Panc1 (cell line): ENCODE measurements around the gene ANO9. TPM values are rescaled to one million over a fixed set of nuclear protein-coding genes. Genes with fewer than 3 reads are reported as not detected.

ENCODE experiments used
- ATAC-seq: fragments of 200-7000 bp; cut with Tn5 transposase; 2 replicates; pipeline ENCODE4 v1.9.1; 2020; ENCODE audit warnings: mild to moderate bottlenecking, moderate library complexity
- BruUV-seq: library from RNA; stranded (reverse); fragments of 400-500 nt; replicated peaks from 2 replicates; lab custom pipeline; 2021; lab: Mats Ljungman, UMichigan
- CTCF ChIA-PET: fragments of 300-600 bp; sonication (Branson Sonifier 250); formaldehyde crosslinking; loops from one replicate; lab custom pipeline; 2022; ENCODE audit warnings: antibody characterized with exemption; lab: Charles Lee
- POLR2A ChIA-PET: fragments of 300-600 bp; sonication (Branson Sonifier 250); formaldehyde crosslinking; loops from one replicate; lab custom pipeline; 2022; ENCODE audit warnings: antibody characterized with exemption; lab: Charles Lee
- DNase-seq: peaks from one replicate; pipeline ENCODE4 v3.0.0-alpha.2; 2010; ENCODE audit warnings: low read depth, low spot score
- H3K27ac ChIP-seq: 2 replicates; pipeline ENCODE4 v1.5.1; 2011; ENCODE audit warnings: mild to moderate bottlenecking, low read length, inconsistent platforms
- H3K27me3 ChIP-seq: fragments of 200-500 bp; sonication (Bioruptor generic); 2 replicates; pipeline ENCODE4 v1.6.0; 2014; ENCODE audit warnings: low read length, inconsistent platforms; ENCODE audit not compliant: control insufficient read depth, insufficient read depth
- H3K36me3 ChIP-seq: fragments of 200-500 bp; sonication (Bioruptor generic); 2 replicates; pipeline ENCODE4 v1.5.1; 2014; ENCODE audit warnings: inconsistent platforms, mild to moderate bottlenecking, low read length, moderate library complexity; ENCODE audit not compliant: control insufficient read depth, insufficient read depth
- H3K4me1 ChIP-seq: 2 replicates; pipeline ENCODE4 v1.5.1; 2011; ENCODE audit warnings: inconsistent platforms, mild to moderate bottlenecking, low read length, moderate library complexity; ENCODE audit not compliant: control insufficient read depth, insufficient read depth
- H3K4me3 ChIP-seq, 2 experiments: 2 replicates each; pipeline ENCODE4 v1.5.1; 2011 to 2012; ENCODE audit warnings: low read depth in 2 of 2, low read length in 2 of 2, mild to moderate bottlenecking in 2 of 2, inconsistent platforms in 1 of 2, moderate library complexity in 1 of 2
- H3K9me3 ChIP-seq: fragments of 200-500 bp; sonication (Bioruptor generic); 2 replicates; pipeline ENCODE4 v1.5.1; 2014; ENCODE audit warnings: low read depth, mild to moderate bottlenecking, inconsistent platforms, low read length, moderate library complexity; ENCODE audit not compliant: control insufficient read depth, insufficient read depth
- POLR2AphosphoS5 ChIP-seq: IDR thresholded peaks from 2 replicates; pipeline ENCODE4 v1.6.1; 2012; ENCODE audit warnings: mild to moderate bottlenecking, low read depth, low read length, moderate library complexity
- REST ChIP-seq, 2 experiments: IDR thresholded peaks; 2 replicates each; pipeline ENCODE4 v1.6.1; 2011 to 2012; ENCODE audit warnings: low read depth in 2 of 2, control low read depth in 1 of 2, low read length in 1 of 2, mild to moderate bottlenecking in 1 of 2, moderate library complexity in 1 of 2; ENCODE audit not compliant: insufficient read depth in 1 of 2
- SIN3A ChIP-seq: IDR thresholded peaks from 2 replicates; pipeline ENCODE4 v1.6.1; 2012; ENCODE audit warnings: low read depth, mild to moderate bottlenecking, low read length, moderate library complexity, borderline replicate concordance; ENCODE audit not compliant: insufficient read depth
- TCF7L2 ChIP-seq: IDR thresholded peaks from 2 replicates; pipeline ENCODE4 v1.6.1; 2011; ENCODE audit warnings: mild to moderate bottlenecking, low read depth, low read length, inconsistent platforms
- in situ Hi-C: cut with HindIII; loops from 2 replicates; pipeline ENCODE4 v1.10.0; 2016; ENCODE audit warnings: low sequenced_read_pairs, low pct_unique_long_range_greater_than_20kb
- intact Hi-C: fragments of 100-400 bp; cut with micrococcal nuclease; formaldehyde crosslinking; loops from one replicate; pipeline ENCODE4 v1.10.0; 2022; ENCODE audit not compliant: unreplicated experiment
- total RNA-seq: library from RNA; stranded (reverse); gene quantifications from one replicate; pipeline ENCODE4 v1.2.1, GENCODE V29; 2021; ENCODE audit not compliant: unreplicated experiment
- TF ChIP-seq, protein P1 (sequence below): fragments of 450-650 bp; IDR thresholded peaks from 2 replicates; pipeline ENCODE4 v1.5.1; 2017; ENCODE audit warnings: mild to moderate bottlenecking

Gene ANO9
- total RNA-seq, 1 experiment from 2014 or later = 61.4 TPM

DNA sequence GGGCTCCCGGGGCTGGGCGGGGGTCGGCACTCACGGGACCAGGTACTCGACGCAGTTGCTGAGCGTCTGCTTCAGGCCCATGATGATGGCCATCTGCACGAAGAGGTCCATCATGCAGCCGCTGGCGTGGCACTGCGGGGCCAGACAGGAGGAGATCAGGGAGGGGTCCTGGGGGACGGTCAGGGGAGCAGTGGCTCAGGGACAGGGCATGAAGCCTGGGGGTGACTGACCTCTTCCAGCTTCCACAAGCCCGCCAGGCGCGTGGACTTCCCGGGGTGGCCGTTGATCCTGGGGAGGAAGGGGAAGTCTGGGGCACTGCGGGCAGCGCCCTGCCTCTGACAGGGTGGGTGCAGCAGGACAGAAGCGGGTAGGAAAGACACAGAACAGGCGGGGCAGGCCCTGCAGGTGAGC, 20.9 kb downstream of the ANO9 start:
- TF ChIP-seq SIN3A (no peak), POLR2AphosphoS5 (no peak), TCF7L2 (no peak), REST (IDR thresholded peaks at IDR 0.05; ENCODE audit: insufficient read depth in 1 of 2, low read depth in 2 of 2, low read length in 1 of 2) (no peak)
- TF ChIP-seq, protein P1, sequence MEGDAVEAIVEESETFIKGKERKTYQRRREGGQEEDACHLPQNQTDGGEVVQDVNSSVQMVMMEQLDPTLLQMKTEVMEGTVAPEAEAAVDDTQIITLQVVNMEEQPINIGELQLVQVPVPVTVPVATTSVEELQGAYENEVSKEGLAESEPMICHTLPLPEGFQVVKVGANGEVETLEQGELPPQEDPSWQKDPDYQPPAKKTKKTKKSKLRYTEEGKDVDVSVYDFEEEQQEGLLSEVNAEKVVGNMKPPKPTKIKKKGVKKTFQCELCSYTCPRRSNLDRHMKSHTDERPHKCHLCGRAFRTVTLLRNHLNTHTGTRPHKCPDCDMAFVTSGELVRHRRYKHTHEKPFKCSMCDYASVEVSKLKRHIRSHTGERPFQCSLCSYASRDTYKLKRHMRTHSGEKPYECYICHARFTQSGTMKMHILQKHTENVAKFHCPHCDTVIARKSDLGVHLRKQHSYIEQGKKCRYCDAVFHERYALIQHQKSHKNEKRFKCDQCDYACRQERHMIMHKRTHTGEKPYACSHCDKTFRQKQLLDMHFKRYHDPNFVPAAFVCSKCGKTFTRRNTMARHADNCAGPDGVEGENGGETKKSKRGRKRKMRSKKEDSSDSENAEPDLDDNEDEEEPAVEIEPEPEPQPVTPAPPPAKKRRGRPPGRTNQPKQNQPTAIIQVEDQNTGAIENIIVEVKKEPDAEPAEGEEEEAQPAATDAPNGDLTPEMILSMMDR = no peak
- intact Hi-C loops (no loop called here), in situ Hi-C loops (no loop called here)
- Histone ChIP-seq H3K9me3 (no peaks in the 10 kb centered on the region), H3K4me3 (no peak overlapping the region), H3K36me3 (no peaks in the 10 kb centered on the region), H3K4me1 (peaks cover 16% of the 10 kb centered on the region), H3K27ac (no peak overlapping the region), H3K27me3 (no peaks in the 10 kb centered on the region)
- CTCF ChIA-PET = no interaction called here
- ATAC-seq (no peak), DNase-seq (no peak)
- POLR2A ChIA-PET = no interaction called here
- no TSS peak for BruUV-seq

DNA sequence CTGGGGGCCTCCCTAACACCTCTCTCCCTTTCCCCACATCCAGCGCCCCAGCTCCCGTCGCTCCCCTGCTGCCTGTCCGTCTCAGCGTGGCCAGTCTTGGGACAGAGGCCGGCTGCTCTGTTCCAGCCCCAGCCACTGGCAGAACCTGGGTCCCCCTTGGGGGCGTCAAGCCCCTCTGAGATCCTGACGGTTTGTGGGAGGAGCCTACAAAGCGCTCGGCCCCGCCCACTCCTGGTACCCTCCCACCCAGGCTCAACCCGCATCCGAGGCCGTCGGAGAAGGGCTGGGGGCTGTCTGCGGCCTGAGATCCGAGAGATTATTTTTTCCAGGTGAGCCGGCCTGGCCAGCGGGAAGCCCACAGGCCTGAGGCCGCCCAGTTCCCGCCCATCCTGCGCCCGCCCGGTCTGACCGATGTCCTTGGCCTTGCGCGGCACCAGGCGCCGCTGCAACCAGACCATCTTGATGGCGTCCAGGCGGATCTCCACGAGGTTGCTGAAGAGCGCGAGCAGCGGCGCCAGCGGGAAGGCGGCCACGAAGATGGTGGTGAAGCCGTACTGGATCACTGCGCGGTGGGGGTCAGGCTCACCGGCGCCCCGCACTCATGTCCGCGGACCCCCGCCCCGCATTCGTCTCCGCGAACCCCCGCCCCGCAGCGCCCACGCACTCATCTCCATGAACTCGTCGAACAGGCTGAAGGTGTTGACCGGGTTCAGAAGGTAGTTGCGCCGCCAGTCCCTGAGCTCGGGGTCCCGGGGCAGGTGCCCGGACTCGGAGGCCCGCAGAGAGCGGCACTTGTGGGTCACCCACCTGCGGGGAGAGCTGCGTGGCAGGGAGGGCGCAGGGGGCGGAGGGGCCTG, 21.5 kb downstream of the ANO9 start:
- in situ Hi-C loops = no loop called here
- Histone ChIP-seq H3K27ac (no peak overlapping the region), H3K4me3 (no peak overlapping the region), H3K4me1 (peaks cover 22% of the 10 kb centered on the region), H3K36me3 (no peaks in the 10 kb centered on the region), H3K9me3 (no peaks in the 10 kb centered on the region), H3K27me3 (no peaks in the 10 kb centered on the region)
- intact Hi-C loops = no loop called here
- BruUV-seq = no TSS peak
- TF ChIP-seq, protein P1 = no peak
- no peak for TF ChIP-seq REST (IDR thresholded peaks at IDR 0.05; ENCODE audit: insufficient read depth in 1 of 2, low read depth in 2 of 2, low read length in 1 of 2)
- no peak for TF ChIP-seq POLR2AphosphoS5
- no peak for TF ChIP-seq TCF7L2
- TF ChIP-seq SIN3A = no peak
- DNase-seq = no peak
- ChIA-PET CTCF (no interaction called here), POLR2A (no interaction called here)
- ATAC-seq = no peak
